SK-N-SH treated with all-trans-retinoic acid at 6 μM for 48 hours (cell line): ENCODE results near the gene NTM.

Experiments used
- ARNTL ChIP-seq: fragments of 450-650 bp; formaldehyde crosslinking; IDR thresholded peaks from 2 replicates; pipeline ENCODE4 v1.5.0; 2020; ENCODE audit warnings: low read depth, mild to moderate bottlenecking, moderate library complexity, borderline replicate concordance
- CSDC2 ChIP-seq: fragments of 250-450 bp; sonication (Bioruptor Pico); IDR thresholded peaks from 2 replicates; pipeline ENCODE4 v1.5.0; 2020; ENCODE audit warnings: mild to moderate bottlenecking, moderate library complexity
- ESRRG ChIP-seq: fragments of 250-450 bp; sonication (Bioruptor Pico); IDR thresholded peaks from 2 replicates; pipeline ENCODE4 v1.6.1; 2021; ENCODE audit warnings: mild to moderate bottlenecking
- GLIS3 ChIP-seq: fragments of 250-450 bp; sonication (Bioruptor Pico); IDR thresholded peaks from 2 replicates; pipeline ENCODE4 v1.5.0; 2020; ENCODE audit warnings: mild to moderate bottlenecking, moderate library complexity
- OSR1 ChIP-seq: fragments of 250-450 bp; sonication (Bioruptor Pico); IDR thresholded peaks from 2 replicates; pipeline ENCODE4 v1.8.0; 2022; ENCODE audit warnings: moderate library complexity, mild to moderate bottlenecking, inconsistent platforms
- SNAI2 ChIP-seq: fragments of 250-450 bp; sonication (Bioruptor Pico); IDR thresholded peaks from 2 replicates; pipeline ENCODE4 v1.5.0; 2020; ENCODE audit warnings: mild to moderate bottlenecking, moderate library complexity
- ZC3H10 ChIP-seq: fragments of 250-450 bp; sonication (Bioruptor Pico); IDR thresholded peaks from 2 replicates; pipeline ENCODE4 v1.5.1; 2021; ENCODE audit warnings: mild to moderate bottlenecking, moderate library complexity
- ZFP3 ChIP-seq: fragments of 250-450 bp; sonication (Bioruptor Pico); IDR thresholded peaks from 2 replicates; pipeline ENCODE4 v1.5.0; 2020; ENCODE audit warnings: mild to moderate bottlenecking, moderate library complexity
- ZFP30 ChIP-seq: fragments of 450-650 bp; formaldehyde crosslinking; IDR thresholded peaks from 2 replicates; pipeline ENCODE4 v1.5.0; 2022; ENCODE audit warnings: mild to moderate bottlenecking, moderate library complexity
- ZNF565 ChIP-seq: fragments of 450-650 bp; formaldehyde crosslinking; conservative IDR thresholded peaks from 2 replicates; pipeline ENCODE4 v1.5.0; 2020; ENCODE audit warnings: low read depth, mild to moderate bottlenecking, moderate library complexity
- ZNF70 ChIP-seq: fragments of 450-650 bp; formaldehyde crosslinking; IDR thresholded peaks from 2 replicates; pipeline ENCODE4 v1.5.0; 2020; ENCODE audit warnings: mild to moderate bottlenecking, moderate library complexity

DNA sequence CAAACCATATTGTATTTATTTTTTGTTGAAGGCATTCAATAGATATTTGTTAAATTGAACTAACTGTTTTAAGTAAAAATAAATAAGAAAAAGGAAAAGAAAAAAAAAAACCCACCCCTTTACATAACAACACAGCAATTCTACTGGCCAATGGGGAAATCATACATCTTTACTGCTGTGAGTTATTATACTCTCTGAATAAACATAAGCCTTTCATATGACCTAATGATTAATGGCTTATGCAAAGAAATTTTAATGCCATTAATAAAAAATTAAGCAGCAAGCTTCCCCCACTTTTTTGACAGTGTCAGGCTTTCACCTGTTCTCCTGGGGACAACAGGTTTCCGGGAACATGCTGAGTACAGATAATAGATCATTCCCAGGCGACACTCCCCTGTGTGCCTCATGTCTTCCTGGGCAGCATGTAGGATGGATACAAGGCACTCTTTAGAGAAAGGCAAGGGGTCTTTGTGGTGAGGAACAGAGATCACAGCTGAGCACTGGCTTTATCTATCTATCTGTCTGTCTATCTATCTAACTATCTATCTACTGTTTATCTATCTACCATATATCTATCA, 676.0 kb downstream of the NTM start:
- TF ChIP-seq ZC3H10 (CRISPR knock-in tag) = no peak
- TF ChIP-seq ARNTL (CRISPR knock-in tag) = no peak
- TF ChIP-seq ZFP30 (CRISPR knock-in tag) = no peak
- TF ChIP-seq ZNF70 (CRISPR knock-in tag) = no peak
- no peak for TF ChIP-seq ZFP3 (CRISPR knock-in tag)
- no peak for TF ChIP-seq ZNF565 (CRISPR knock-in tag)
- TF ChIP-seq OSR1 (CRISPR knock-in tag) = no peak
- TF ChIP-seq CSDC2 (CRISPR knock-in tag) = no peak
- TF ChIP-seq GLIS3 (CRISPR knock-in tag) = no peak
- TF ChIP-seq SNAI2 (CRISPR knock-in tag) = no peak
- TF ChIP-seq ESRRG (CRISPR knock-in tag) = no peak
